GM12892 (cell line): ENCODE data around the gene GABRG3.

Experiments used
- POLR2A ChIP-seq: IDR thresholded peaks from 2 replicates; pipeline ENCODE4 v1.6.1; 2011; ENCODE audit warnings: low read depth, low read length, control low read depth
- POLR2AphosphoS5 ChIP-seq: IDR thresholded peaks from 2 replicates; pipeline ENCODE4 v1.6.1; 2011; ENCODE audit warnings: low read depth, low read length, control low read depth
- TAF1 ChIP-seq: IDR thresholded peaks from 2 replicates; pipeline ENCODE4 v1.6.1; 2011; ENCODE audit warnings: low read depth, mild to moderate bottlenecking, control low read depth, low read length, borderline replicate concordance

GRCh38 chr15:27401471-27401870 is 430.5 kb downstream of the GABRG3 start:
- TF ChIP-seq POLR2AphosphoS5 (no peak), POLR2A (no peak), TAF1 (no peak)
